GM04504 (cell line): ENCODE results near the gene GTF2B.
"Not testable (repeated sequence)": the region's sequence is repeated elsewhere in the genome, so short reads cannot be mapped to it uniquely, and the experiment has no call there.

Experiments used
- DNase-seq: peaks from one replicate; pipeline ENCODE4 v3.0.0-alpha.2; 2012; ENCODE audit warnings: low read depth

Gene GTF2B, protein sequence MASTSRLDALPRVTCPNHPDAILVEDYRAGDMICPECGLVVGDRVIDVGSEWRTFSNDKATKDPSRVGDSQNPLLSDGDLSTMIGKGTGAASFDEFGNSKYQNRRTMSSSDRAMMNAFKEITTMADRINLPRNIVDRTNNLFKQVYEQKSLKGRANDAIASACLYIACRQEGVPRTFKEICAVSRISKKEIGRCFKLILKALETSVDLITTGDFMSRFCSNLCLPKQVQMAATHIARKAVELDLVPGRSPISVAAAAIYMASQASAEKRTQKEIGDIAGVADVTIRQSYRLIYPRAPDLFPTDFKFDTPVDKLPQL

DNA sequence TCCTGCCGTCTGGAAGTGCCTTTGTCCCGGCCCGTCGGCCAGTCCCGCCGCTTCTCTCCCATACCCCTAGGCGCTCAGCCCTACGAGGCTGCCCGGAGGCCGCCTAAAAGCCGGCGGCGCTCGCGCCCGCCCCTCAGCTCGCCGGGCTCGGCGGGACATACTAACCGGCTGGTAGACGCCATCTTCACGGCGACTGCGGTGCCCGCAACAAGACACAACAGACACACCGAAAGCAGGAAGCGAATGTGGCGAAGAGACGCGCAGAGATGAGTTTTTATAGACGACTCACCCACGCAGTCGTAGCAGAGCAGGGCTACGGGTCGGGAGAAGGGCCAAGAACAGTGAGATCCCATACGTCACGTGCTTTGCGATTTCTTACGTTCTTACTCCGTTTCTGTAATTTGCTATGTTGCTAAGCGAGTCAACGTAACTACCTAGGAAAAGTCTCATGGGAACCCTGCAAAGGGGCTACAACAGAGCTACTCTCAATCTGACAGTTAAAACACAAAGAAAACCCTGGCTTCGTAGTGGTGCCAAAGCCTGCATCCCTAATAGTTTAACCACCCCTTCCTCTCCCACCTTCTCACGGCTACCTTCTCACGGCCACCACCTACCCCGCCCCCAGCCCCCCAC lies at the start of gene GTF2B:
GTF2B (minus strand) TSS at position 250 of the 633 bp plus-strand sequence; CDS start at position 182, 68 bp downstream.
- DNase-seq, result peak; percentile 86

DNA sequence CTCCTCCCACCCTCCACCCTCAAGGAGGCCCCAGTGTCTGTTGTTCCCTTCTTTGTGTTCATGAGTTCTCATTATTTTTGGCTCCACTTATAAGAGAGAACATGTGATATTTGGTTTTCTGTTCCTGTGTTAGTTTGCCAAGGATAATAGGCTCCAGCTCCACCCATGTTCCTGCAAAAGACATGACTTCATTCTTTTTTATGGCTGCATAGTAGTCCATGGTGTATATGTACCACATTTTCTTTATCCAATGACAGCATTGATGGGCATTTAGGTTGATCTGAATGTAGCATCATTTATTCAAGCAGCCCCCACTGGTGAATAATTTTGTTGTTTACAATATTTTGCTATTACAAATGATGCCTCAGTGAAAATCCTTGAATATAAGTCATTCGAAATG lies 47.2 kb upstream of the GTF2B start:
- DNase-seq, result not testable (repeated sequence)

DNA sequence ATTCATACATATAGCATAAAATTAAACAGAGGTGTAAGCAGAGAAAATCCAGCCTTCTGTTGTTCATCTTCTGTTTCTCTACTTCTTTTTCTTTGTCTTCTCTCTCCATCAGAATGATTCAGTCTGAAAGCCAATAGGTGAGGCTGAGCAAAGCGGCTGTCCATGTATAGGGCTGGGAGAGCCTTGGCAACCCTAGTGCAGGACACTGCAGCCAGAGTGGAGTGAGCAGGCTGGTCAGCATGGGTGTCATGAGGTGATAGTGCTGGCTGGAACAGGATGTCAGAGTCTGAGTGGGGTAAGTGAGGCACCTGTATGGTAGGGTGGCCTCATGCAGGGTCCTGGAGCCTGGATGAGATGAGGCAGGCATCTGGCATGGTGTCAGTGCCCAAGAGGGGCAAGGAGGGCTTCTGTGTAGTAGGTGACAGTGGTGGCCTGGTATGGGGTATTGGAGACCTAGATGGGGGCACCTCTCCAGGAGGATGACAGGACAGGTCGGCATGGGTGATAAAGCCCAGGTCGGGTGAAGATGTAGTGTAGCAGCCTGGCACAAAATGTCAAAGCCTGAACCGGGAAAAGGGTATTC lies 45.5 kb upstream of the GTF2B start:
- DNase-seq, result no peak

DNA sequence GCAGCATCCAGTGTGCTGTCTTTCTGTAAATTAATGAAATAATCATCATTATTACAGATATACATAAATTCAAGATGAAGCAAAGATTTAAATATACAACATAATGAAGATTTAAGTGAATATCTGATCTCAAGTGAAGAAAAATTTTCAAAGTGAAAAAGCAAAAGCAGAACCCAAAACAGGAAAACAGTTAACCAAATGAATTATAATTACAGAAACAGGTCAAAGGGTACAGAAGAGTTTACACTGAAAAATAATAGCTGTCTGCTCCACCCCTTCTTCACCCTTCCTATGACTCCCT lies 44.8 kb upstream of the GTF2B start:
- DNase-seq, result no peak

DNA sequence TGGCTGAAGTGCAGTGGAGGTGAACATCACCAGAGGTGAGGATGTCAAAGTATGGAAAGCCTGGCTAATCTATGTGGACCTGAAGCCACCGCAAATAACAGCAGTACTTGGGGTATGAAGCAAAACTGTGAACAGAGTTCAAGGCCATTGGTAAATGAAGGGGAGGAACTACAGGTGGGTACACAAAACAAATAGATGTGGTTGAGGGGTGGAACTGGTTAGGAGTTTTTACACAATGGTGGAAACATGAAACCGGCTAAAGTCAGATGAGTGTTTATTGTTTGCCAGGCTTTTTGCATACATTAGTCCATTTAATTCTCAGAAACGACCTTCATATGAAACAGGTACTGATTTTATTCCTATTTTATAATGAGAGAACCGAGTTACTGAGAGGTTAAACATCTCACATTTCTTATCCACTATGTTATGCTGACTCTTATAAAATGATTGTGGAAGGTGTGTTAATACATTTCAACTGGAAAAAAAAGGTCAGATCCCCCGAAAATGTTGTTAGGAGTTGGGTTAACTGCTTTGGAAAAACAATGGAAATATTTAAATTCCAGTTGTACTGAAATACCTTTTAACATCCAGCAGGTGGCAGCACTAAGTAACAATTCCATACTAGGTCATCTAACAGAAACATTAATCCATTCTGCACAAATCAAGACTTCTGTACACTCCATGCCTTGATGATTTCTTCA lies 44.3 kb upstream of the GTF2B start:
- peak; percentile 7 for DNase-seq

DNA sequence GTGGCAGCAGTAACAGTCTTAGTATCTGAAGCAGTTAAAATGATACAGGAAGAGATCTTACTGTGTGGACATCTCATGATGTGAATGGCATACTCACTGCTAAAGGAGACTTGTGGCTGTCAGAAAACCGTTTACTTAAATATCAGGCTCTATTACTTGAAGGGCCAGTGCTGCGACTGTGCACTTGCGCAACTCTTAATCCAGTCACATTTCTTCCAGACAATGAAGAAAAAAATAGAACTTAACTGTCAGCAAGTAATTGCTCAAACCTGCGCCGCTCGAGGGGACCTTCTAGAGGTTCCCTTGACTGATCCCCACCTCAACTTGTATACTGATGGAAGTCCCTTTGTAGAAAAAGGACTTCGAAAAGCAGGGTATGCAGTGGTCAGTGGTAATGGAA lies 38.8 kb upstream of the GTF2B start:
- not testable (repeated sequence) for DNase-seq

DNA sequence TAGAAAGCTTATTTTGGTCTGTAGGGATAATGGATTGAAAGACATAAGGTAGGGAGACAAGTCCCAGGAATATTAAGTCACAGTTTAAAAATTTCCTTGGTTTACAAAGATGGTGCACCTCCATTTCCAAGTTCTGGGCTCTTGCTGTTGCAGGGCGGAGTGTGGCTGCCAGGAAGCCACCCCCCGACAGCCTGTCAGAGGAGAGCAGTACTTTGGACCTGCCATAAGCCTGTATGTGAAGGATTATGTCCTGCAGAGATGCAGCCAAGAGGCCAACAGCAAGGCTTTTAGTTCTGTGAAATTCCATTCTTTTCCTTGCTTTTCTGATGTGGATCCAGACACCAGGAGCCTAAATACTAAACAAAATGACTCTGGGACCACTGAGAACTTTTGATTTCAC lies 31.9 kb upstream of the GTF2B start:
- DNase-seq, result no peak

DNA sequence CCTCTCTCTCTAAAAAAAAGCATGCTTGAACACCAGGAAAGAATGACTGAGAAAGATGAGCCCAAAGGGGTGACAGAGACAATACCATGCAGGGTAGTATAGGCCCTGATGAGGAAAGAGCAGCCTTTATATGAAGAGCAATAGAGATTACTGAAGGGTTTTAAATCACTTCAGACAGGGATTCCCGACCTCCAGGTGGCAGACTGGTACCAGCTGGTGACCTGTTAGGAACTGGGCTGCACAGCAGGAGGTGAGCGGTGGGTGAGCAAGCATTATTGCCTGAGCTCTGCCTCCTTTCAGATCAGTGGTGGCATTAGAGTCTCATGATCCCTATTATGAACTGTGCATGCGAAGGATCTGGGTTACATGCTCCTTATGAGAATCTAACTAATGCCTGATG lies 30.8 kb upstream of the GTF2B start:
- no peak for DNase-seq

DNA sequence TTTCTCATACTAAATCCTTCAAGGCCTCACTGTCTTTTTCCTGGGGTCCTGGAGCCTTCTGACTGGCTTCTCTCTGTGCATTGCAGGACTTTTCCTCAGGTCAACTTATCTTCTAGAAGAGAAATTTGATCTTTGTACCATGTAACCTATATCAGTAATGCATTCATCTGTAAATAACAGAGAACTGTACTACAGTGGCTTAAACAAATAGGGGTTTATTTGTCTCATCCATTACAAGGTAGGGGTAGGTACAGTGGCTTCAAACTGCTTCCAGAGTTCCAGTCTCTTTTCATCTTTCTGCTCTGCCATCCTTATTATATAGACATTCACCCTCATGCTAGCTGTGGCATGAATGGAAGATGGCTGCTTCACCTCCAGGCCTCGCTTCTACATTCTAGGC lies 29.5 kb upstream of the GTF2B start:
- no peak for DNase-seq

DNA sequence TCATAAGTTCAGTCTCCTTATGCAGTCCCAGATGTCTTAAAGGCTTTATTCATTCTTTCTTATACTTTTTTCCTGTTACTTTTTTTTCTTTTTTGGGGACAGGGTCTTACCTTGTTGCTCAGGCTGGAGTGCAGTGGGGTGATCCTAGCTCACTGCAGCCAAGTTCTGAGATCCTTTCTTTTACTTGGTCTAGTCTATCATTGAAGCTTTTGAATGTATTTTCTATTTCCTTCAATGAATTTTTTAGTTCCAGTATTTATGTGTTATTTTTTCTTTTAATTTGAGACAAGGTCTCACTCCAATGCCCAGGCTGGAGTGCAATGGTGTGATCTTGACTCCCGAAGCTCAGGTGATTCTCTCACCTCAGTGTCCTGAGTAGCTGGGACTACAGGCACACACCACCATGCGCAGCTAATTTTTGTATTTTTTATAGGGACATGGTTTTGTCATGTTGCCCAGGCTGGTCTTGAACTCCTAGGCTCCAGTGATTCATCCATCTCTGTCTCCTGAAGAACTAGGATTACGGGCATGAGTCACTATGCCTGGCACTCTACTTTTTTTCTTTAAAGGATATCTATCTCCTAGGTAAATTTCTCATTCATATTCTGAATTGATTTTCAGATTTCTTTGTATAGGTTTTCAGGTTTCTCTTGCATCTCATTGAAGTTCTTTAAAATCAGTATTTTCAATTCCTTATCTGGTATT lies 26.1 kb upstream of the GTF2B start:
- DNase-seq, result no peak

DNA sequence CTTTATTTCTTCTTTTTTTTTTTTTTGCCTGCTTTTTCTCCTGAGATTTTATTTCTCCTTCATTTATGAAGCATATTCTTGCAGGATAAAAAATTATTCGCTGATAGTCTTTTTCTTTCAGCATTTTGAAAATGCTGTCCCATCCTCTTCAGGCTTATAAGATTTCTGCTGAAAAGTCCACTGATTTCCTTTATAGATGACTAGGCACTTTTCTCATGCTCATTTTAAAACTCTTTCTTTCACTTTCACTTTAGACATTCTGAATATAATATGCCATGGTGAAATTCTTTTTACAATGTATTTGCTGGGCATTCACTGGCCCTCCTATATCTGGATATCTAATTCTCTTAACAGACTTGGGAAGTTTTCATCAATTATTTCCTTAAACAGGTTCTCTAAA lies 25.5 kb upstream of the GTF2B start:
- no peak for DNase-seq

DNA sequence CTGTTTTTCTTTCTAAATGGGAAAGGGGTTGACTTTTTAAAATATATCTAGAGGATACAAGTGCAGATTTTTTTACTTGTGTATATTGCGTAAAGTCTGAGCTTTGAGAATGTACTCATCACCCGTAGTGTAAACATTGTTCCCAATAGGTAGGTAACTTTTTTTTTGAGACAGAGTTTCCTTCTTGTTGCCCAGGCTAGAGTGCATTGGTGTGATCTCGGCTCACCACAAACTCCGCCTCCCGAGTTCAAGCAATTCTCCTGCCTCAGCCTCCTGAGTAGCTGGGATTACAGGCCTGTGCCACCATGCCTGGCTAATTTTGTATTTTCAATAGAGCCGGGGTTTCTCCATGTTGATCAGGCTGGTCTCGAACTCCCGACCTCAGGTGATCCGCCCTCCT lies 20.4 kb upstream of the GTF2B start:
- not testable (repeated sequence) for DNase-seq

DNA sequence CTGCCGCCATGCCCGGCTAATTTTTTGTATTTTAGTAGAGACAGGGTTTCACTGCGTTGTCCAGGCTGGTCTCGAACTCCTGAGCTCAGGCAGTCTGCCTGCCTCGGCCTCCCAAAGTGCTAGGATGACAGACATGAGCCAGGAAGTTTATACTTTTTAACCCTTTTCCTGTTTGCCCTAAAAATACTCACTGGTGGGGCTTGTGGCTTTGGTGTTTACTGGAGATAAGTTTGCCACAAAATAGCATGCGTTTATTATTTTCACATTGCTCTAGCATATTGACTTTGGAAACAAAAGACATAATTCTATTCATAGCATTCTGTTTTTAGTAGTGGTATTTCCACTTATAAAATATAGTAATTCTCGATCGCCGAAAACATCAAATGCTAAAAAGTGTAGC lies 19.8 kb upstream of the GTF2B start:
- DNase-seq, result no peak

DNA sequence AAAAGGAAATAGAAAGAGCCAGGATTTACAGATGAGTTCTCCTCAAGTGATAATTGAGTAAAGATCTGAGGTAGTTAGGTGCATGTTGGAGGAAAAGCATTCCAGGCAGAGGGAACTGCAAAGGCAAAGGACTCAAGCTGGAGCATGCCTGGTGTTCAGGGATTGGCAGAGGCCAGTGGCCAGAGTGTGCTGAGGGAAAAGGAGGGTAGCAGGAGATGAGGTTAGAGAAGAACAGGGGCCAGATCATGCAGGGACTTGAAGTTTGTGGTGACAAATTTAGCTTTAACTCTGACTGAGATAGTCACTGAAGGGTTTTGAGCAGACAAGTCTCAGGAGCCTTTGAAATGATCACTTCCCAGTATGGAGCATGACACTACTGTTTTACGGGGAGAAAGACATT lies 19.0 kb upstream of the GTF2B start:
- no peak for DNase-seq

DNA sequence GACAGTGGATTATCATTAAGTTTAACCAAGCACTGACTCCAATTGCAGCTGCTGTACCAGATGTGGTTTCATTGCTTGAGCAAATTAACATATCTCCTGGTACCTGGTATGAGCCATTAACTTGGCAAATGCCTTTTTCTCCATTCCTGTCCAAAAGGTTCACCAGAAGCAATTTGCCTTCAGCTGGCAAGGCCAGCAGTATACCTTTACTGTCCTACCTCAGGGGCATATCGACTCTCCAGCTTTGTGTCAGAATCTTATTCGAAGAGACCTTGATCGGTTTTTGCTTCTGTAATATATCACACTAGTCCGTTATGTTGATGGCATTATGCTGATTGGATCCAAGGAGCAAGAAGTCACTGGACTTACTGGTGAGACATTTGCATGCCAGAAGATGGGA lies 9.5 kb upstream of the GTF2B start:
- DNase-seq, result no peak

DNA sequence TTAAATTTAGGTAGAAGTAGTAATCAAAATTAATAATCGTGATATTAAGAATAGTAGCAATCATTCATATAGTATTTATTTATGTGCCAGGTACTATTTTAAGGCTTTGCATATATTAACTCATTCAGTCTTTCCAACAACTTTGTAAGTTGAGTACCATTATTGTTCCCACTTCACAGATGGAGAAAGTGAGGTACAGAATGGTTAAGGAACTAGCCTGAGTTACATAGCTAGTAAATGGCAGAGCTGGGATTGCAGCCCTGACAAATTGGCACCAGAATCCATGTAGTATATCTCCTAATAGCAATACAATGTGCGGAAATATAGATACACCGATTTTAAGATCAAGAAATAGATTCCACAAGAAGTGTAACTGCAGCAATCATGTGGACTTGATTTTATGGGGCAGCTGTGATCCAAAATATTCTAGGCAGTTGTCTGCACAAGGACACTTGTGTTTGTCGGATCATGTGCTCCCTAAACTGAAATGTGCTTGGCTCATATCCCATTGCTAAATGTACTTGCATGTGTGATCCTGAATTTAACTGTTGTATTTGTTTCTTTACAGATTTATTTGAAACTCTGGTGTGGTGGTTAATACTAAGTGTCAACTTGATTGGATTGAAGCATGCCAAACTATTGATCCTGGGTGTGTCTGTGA lies 5.8 kb upstream of the GTF2B start:
- no peak for DNase-seq

DNA sequence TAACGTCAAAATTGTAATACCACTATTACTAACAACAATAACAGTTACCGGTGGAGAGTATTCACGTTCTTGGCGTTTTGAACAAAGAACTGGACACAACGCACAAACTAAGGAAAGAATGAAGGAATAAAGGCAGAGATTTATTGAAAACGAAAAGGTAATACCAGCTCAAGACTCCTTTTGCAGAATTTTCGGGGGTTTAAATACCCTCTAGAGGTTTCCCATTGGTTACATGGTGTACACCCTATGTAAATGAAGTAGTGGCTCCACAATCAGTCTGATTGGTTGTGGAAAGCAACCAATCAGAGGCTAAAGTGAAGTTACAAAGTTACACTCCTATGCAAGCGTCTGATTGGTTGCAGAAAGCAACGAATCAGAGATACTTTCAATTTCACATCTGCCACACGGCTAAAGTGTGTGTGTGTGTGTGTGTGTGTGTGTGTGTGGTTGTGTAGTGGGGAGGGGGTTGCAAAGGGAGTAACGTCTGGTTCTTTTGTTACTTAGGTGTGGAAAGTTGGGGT lies 1.1 kb upstream of the GTF2B start:
- DNase-seq, result no peak

DNA sequence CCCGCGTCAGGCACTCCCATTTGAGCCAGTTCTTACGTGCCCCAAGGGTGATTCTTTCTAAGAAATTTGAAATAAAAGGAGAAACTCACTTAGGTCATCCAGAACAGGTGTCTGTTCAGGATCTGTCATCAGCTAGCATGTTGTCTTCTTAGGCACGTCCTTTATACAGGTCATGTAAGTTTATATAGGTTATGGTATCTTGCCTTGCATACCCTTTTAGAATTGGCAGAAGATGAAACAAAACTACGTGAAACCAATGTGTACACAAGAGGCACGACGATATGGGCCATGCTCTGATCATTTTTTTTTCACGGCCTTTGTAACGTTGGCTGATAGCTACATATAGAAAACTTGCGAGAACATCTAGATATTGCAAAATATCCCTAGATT lies 579 bp upstream of the GTF2B start:
- DNase-seq, result no peak

DNA sequence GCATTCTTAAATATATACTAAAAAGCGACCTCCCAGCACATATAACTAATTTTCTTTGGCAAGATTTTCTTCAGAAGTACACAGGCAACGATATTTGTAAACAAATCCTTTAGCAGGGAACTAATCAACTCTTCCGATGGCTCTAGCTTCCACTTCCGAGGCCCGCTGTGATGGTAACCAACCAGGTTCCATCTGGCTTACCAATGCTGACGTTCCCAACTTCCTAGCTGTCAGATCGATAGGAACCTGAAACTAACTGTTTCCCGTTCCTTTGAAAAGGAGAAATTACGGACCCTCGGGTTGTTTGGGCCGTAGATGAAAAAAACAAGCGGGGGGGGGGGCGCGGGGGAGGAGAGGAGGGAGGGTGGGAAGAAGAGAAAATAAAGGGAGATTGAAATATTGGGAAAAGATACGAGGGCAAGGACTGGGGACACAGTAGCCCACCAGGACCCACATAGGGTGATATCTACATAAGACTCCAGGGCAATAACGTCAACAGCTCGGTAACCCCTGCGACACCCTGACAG lies 513 bp downstream of the GTF2B start:
- no peak for DNase-seq

DNA sequence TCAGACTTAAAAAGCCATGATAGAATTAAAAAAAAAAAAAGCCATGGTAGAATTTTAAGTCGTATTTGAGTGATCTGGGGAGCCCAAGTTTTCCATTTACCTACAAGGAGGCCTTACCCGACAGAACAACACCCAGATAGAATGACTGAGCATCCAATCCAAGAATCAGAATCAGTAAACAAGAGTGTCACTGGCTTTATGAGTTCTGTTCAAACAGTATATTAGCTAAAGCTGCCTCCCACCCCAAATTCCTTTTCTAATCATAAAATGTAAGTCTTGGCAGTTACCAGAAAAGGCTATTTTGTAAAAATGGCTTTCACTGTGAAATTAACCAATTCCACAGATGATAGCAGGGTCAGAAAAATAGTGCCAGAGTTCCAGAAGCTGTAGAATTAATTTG lies 1.2 kb downstream of the GTF2B start:
- DNase-seq, result no peak

DNA sequence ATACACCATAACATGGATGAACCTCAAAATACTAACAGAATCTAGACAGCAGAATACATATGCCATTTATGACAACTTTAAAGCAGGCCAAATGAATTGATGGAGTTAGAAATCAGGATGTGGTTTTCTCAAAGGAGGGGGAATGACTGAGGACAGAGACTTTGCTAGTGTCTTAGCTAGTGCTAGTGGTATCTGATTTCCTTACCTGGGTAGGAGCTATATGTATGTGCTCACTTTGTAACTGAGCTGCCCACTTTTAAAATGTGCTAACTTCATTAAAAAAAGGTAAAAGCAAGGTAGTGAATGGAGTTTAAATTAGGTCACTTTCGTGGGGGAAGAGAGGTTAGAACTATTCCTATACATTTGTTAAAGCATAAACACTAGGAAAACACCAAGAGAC lies 2.6 kb downstream of the GTF2B start:
- no peak for DNase-seq

DNA sequence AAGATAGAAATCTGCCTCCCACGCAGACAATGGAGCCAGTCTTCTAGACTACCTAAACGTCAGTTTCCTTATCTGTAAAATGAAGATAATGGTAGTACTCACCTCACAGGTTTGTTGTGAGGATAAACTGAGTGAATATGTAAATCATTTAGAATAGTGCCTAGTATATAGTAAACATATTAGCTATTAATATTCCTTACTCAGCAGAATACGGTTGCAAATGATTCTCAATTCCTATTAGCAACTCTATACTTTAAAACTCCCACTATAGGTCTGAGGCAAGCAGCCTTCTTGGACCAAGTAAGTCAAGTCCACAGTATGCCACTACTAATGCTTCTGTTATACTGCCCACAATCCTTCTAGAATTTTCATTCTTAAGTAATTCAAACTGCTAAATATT lies 5.4 kb downstream of the GTF2B start:
- DNase-seq, result no peak
